ENCODE results near the gene MACC1. TPM values are rescaled to one million over a fixed set of nuclear protein-coding genes. Genes with fewer than 3 reads are reported as not detected.

Gene MACC1
- total RNA-seq, 1 experiment from 2014 or later = 7.9 TPM

GRCh38 chr7:20241911-20242261, 24.7 kb upstream of the MACC1 start:
- H3K4me1 ChIP-seq (ENCODE audit: insufficient read depth, low read length) = peaks cover 32% of the 10 kb centered on the region
- no peak for TF ChIP-seq EZH2 (IDR thresholded peaks at IDR 0.05; ENCODE audit: low read length, unreplicated experiment)
- TF ChIP-seq CTCF (conservative IDR thresholded peaks at IDR 0.05; ENCODE audit: low read depth, low read length) = no peak
- no peak for TF ChIP-seq EZH2phosphoT487 (IDR thresholded peaks at IDR 0.05; ENCODE audit: borderline replicate concordance, low read length)
- H3K36me3 ChIP-seq (ENCODE audit: low read depth, low read length) = no peaks in the 10 kb centered on the region
- H3K27me3 ChIP-seq (ENCODE audit: low read length) = no peaks in the 10 kb centered on the region
- ChIA-PET CTCF (no interaction called here), POLR2A (ENCODE audit: unreplicated experiment) (interaction anchor here (0.9 kb wide), 1 partner anchor 11 kb away, joined by 4 read pairs; no protein-coding TSS in a partner anchor)
- no peak overlapping the region for H3K4me3 ChIP-seq (ENCODE audit: low read length)
- BruUV-seq (replicated peaks) = TSS peak; percentile 33
- no peaks in the 10 kb centered on the region for H4K20me1 ChIP-seq (ENCODE audit: low read length)
- ATAC-seq = no peak; the same call in 1 of the 2 replicates
- no peaks in the 10 kb centered on the region for H3K9me3 ChIP-seq (ENCODE audit: low read length)
- peak overlapping the region; percentile 76 for H3K27ac ChIP-seq (ENCODE audit: low read length)
- intact Hi-C loops (cut with micrococcal nuclease) = loop anchor here (1.0 to 5.0 kb wide), 3 partner anchors 25 to 285 kb away; partner anchors contain the start of gene MACC1
- H3K9me2 ChIP-seq (replicated peaks; ENCODE audit: low read length) = no peaks in the 10 kb centered on the region
- H3K4me2 ChIP-seq (ENCODE audit: low read length) = peak overlapping the region; percentile 46
- no peak for DNase-seq
- no peaks in the 10 kb centered on the region for H3K79me2 ChIP-seq (ENCODE audit: low read length)
- no peaks in the 10 kb centered on the region for H3F3A ChIP-seq (ENCODE audit: low read length, unreplicated experiment)
- 0 out of 2 replicates have a peak overlapping the region, but pooled peaks have one; percentile 8 for H2AFZ ChIP-seq (ENCODE audit: low read length)
- no peak overlapping the region for H3K9ac ChIP-seq (ENCODE audit: low read length)

GRCh38 chr7:20241194-20241910, 24.2 kb upstream of the MACC1 start:
- no peaks in the 10 kb centered on the region for H4K20me1 ChIP-seq (ENCODE audit: low read length)
- BruUV-seq (replicated peaks) = no TSS peak
- H3K4me1 ChIP-seq (ENCODE audit: insufficient read depth, low read length) = peaks cover 37% of the 10 kb centered on the region
- no peak for TF ChIP-seq EZH2phosphoT487 (IDR thresholded peaks at IDR 0.05; ENCODE audit: borderline replicate concordance, low read length)
- no peak for TF ChIP-seq EZH2 (IDR thresholded peaks at IDR 0.05; ENCODE audit: low read length, unreplicated experiment)
- TF ChIP-seq CTCF (conservative IDR thresholded peaks at IDR 0.05; ENCODE audit: low read depth, low read length) = no peak
- 0 out of 2 replicates have a peak overlapping the region, but pooled peaks have one; percentile 8 for H2AFZ ChIP-seq (ENCODE audit: low read length)
- intact Hi-C loops (cut with micrococcal nuclease) = loop anchor here (1.0 to 5.0 kb wide), 3 partner anchors 24 to 284 kb away; partner anchors contain the start of gene MACC1
- no peaks in the 10 kb centered on the region for H3K36me3 ChIP-seq (ENCODE audit: low read depth, low read length)
- ChIA-PET CTCF (no interaction called here), POLR2A (ENCODE audit: unreplicated experiment) (interaction anchor here (0.9 kb wide), 1 partner anchor 10 kb away, joined by 4 read pairs; no protein-coding TSS in a partner anchor)
- H3K9me3 ChIP-seq (ENCODE audit: low read length) = no peaks in the 10 kb centered on the region
- peak overlapping the region; percentile 76 for H3K27ac ChIP-seq (ENCODE audit: low read length)
- H3K4me2 ChIP-seq (ENCODE audit: low read length) = peak overlapping the region; percentile 46
- no peaks in the 10 kb centered on the region for H3K27me3 ChIP-seq (ENCODE audit: low read length)
- H3K4me3 ChIP-seq (ENCODE audit: low read length) = no peak overlapping the region
- peak; percentile 83 for DNase-seq
- no peaks in the 10 kb centered on the region for H3F3A ChIP-seq (ENCODE audit: low read length, unreplicated experiment)
- no peaks in the 10 kb centered on the region for H3K79me2 ChIP-seq (ENCODE audit: low read length)
- H3K9ac ChIP-seq (ENCODE audit: low read length) = peak overlapping the region; percentile 3; the same call in 1 of the 2 replicates
- peak; percentile 64 for ATAC-seq
- H3K9me2 ChIP-seq (replicated peaks; ENCODE audit: low read length) = no peaks in the 10 kb centered on the region

Data from PC-3 (cell line).